HuH-7.5 (cell line): ENCODE results near the gene OR2S2.
"Not testable (repeated sequence)": the region's sequence is repeated elsewhere in the genome, so short reads cannot be mapped to it uniquely, and the experiment has no call there.

Experiments
- DNase-seq: peaks from one replicate; pipeline ENCODE4 v3.0.0; 2011; ENCODE audit warnings: low spot score

OR2S2 gene

GRCh38 chr9:35962126-35962906 is 4.4 kb upstream of the OR2S2 start:
- no peak for DNase-seq

GRCh38 chr9:35960039-35960655 is 2.2 kb upstream of the OR2S2 start:
- no peak for DNase-seq

- DNase-seq: no peak
Observed at GRCh38 chr9:35956651-35957050, 1.3 kb downstream of the OR2S2 start.

GRCh38 chr9:35954942-35955546 is 2.9 kb downstream of the OR2S2 start:
- peak; percentile 29 for DNase-seq

GRCh38 chr9:35952526-35953191 is 5.3 kb downstream of the OR2S2 start:
- no peak for DNase-seq

- no peak for DNase-seq
Observed at GRCh38 chr9:35951736-35952135, 6.2 kb downstream of the OR2S2 start.

GRCh38 chr9:35948901-35949318 is 9.0 kb downstream of the OR2S2 start:
- no peak for DNase-seq

- DNase-seq: no peak
Observed at GRCh38 chr9:35948451-35948850, 9.5 kb downstream of the OR2S2 start.

GRCh38 chr9:35945341-35946018 is 12.5 kb downstream of the OR2S2 start:
- peak; percentile 48 for DNase-seq

- DNase-seq: no peak
Observed at GRCh38 chr9:35944841-35945240, 13.1 kb downstream of the OR2S2 start.

GRCh38 chr9:35944173-35944572 is 13.8 kb downstream of the OR2S2 start:
- DNase-seq: no peak

GRCh38 chr9:35942286-35942685 is 15.7 kb downstream of the OR2S2 start:
- DNase-seq: no peak

- no peak for DNase-seq
Observed at GRCh38 chr9:35940458-35941407, 17.2 kb downstream of the OR2S2 start.

- DNase-seq: no peak
Observed at GRCh38 chr9:35939679-35940250, 18.2 kb downstream of the OR2S2 start.

- no peak for DNase-seq
Observed at GRCh38 chr9:35938474-35939356, 19.2 kb downstream of the OR2S2 start.

GRCh38 chr9:35937227-35937626 is 20.7 kb downstream of the OR2S2 start:
- no peak for DNase-seq

GRCh38 chr9:35935755-35936509 is 22.0 kb downstream of the OR2S2 start:
- no peak for DNase-seq

GRCh38 chr9:35935261-35935660 is 22.7 kb downstream of the OR2S2 start:
- no peak for DNase-seq

- not testable (repeated sequence) for DNase-seq
Observed at GRCh38 chr9:35934069-35934468, 23.9 kb downstream of the OR2S2 start.
